ENCODE data around the gene LRIT2.
A peak's percentile ranks its signal among the peaks of the same experiment; 100 is the strongest.

The LRIT2 gene

GRCh38 chr10:84225427-84226173, at the start of gene LRIT2:
Gene LRIT2, minus strand, starts transcription at chr10:84225544. Its CDS starts 24 bp downstream, at chr10:84225520.
- DNase-seq (ENCODE audit: low read depth in 2 of 2), result no peak

GRCh38 chr10:84270708-84271107, 45.4 kb upstream of the LRIT2 start:
- no peak for DNase-seq (ENCODE audit: low read depth in 2 of 2)

DNA sequence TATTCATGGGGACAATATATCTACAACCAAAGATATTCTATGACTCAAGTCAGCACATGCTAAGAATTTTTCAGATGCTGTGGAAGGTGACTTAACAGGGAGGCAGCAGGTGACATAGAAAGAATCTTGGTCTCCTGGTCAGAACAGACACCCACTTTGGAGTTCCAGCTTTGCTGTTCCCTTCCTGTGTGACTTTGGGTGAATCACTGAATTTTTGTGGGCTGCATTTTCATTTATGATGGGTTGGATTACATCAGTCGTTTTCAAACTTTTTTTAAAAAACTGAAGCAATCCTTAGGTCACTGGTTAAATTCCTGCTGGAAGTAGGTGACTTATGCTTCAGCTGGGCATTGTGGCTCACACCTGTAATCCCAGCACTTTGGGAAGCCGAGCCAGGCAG, 44.4 kb upstream of the LRIT2 start:
- DNase-seq (ENCODE audit: low read depth in 2 of 2), result no peak

- no peak for DNase-seq (ENCODE audit: low read depth in 2 of 2)
Observed at GRCh38 chr10:84269162-84269561, 43.8 kb upstream of the LRIT2 start.

- peak; percentile 22 to 31 for DNase-seq (ENCODE audit: low read depth in 2 of 2)
Observed at GRCh38 chr10:84267503-84268126, 42.3 kb upstream of the LRIT2 start.

DNA sequence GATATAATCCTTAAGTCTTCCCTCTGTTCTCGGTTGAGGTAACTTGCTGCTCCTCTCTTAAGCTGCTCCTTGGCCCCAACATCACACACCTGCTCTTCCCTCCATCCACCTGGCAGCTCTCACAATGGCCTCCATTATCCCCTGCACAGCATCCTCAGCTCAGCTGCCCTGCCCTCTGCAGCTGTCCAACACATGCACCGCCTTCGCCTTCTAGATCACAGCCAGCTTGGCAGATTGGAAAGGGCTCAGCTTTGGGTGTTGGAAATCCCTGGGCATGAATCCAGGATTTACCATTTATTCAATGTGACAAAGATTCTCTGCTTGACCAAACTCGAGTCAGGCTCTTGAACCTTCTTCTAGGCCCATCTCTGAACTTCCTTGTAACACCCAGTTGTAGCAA, 40.1 kb upstream of the LRIT2 start:
- DNase-seq (ENCODE audit: low read depth in 2 of 2), result no peak

GRCh38 chr10:84264611-84265141, 39.3 kb upstream of the LRIT2 start:
- DNase-seq (ENCODE audit: low read depth in 2 of 2), result peak; percentile 41 to 49

- no peak for DNase-seq (ENCODE audit: low read depth in 2 of 2)
Observed at GRCh38 chr10:84263716-84264115, 38.4 kb upstream of the LRIT2 start.

DNA sequence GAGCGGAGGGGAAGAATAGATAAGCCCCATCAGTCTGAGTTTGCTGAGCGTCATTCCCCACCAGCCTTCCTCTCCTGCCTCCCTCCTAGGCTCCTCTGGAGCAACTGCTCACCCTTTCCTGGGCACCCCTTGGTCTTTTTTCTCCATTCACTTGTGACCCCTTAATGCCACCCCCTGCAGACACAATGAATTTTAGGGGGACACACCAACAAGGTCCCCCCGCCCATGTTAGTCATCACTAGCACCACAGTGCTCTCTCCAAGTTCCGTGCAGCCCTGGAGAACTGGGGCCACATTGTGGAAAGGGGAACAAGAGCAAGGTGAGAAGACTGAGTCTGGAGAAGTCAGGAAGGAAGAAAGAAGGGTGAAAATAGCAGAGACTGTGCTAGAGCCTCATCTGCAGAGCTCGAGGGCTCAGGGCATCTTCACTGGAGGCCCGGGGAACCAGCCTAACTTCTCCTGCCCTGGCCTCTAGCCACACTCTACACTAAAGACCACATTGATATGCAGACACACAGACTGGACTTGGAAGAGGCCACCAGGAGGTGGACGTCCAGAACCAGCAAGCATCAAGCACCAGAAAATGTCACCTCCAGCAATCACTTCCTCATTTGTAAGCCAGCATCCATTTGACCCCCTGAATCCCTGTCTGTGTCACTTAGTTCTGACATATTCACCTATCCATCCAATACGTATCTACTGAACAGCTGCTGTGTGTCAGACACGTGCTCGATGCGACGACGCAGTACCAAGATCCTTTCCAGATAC, 37.0 kb upstream of the LRIT2 start:
- no peak for DNase-seq (ENCODE audit: low read depth in 2 of 2)

GRCh38 chr10:84261236-84261915, 36.0 kb upstream of the LRIT2 start:
- no peak for DNase-seq (ENCODE audit: low read depth in 2 of 2)

DNA sequence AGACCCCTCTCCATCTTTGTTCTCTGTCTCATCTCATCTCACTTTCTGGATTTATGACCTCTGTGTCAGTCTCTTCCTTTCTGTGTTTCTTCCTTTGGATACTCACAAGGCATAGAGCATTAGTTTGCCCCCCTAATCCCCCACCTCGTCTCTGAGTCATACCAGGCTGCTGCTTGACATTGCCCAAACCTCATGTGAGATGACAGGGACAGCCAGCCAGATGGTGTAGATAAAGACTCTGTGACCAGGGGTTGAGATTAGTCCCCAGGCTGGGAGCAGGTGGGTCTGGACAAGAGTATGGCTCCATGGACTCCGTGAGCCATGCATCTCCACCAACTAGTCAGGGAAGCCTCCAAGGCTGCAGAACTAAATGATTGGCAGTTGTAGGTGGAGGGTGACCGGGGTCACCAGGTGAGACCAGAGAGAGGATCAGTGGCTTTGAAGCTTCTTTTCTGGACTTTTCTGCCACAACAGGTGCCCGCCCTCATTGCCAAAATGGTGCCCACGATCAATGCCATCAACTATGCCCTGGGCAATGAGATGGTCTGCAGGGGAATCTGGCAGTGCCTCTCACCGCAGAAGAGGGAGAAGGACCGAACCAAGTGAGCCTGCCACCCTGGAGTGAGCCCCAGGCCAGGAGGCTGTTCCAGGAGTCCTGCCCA, 32.8 kb upstream of the LRIT2 start:
- DNase-seq (ENCODE audit: low read depth in 2 of 2), result no peak

DNA sequence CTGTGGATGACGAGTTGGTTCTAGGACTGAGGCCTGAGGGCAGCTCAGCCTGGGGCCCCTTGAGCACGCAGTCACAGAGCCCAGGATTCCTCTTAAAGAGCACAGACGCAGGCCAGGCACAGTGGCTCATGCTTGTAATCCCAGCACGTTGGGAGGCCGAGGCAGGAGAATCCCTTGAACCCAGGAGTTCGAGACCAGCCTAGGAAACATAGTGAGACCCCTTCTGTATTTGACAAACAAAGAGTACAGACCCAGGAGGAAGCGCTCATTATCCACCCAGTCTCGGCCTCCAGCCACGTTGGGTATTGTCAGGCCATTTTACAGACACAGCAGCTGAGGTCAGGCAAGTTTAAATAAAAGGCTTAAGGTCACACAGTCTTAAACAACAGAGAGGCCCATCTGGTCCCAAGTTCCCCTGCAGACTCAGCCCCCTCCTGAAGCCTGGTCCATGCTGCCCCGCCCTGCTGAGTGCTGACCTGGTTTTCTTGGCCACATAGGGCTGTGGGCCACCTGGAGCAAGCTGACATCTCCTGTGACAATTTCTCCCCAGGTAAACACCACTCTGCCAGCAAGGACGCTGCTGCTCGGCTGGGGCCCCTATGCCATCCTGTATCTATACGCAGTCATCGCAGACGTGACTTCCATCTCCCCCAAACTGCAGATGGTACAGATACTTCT, 32.1 kb upstream of the LRIT2 start:
- DNase-seq (ENCODE audit: low read depth in 2 of 2), result no peak

DNA sequence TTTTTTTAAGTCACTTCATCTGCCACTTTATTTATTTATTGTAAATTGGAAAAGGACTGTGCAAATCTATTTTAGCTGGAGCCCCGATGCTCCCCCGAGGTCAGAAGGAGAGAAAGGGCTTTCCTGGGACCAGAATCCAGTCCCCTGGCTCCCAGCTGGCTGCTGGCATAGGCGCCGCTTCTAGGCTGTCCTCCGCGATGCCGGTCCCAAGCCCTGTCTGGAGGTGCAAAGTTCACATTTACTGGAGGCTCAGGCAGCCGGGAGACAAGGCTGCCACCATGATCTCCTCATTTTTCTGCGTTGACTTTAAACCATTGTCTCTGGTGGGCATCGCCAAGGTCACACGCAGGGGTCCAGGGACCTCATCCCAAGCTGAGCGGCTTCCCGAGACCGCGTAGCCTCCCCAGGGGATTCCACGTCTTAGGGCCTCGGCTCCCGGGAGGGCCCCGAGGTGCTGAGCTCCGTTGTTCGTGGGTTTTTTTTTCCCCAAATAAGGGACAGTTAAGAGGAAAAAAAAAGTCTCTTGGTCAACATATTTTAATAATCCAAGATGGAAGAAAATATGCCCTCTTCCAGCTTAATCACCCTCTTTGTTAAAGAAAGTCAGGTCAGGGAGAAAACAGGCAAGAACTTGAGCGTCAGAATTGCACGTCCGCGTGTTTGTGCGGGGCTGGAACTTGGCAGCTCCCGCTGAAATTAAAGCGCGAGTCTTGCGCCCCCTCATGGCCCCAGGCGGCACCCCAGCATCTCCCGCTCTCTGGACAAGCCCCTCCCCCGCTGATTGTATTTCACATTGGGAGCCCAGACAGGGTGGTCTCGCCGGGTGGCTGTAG, 31.4 kb upstream of the LRIT2 start:
- DNase-seq (ENCODE audit: low read depth in 2 of 2), result peak in 1 of 2 donors; percentile 8

GRCh38 chr10:84254552-84255478, 29.5 kb upstream of the LRIT2 start:
- DNase-seq (ENCODE audit: low read depth in 2 of 2), result no peak

- DNase-seq (ENCODE audit: low read depth in 2 of 2), result no peak
Observed at GRCh38 chr10:84248794-84249193, 23.4 kb upstream of the LRIT2 start.

DNA sequence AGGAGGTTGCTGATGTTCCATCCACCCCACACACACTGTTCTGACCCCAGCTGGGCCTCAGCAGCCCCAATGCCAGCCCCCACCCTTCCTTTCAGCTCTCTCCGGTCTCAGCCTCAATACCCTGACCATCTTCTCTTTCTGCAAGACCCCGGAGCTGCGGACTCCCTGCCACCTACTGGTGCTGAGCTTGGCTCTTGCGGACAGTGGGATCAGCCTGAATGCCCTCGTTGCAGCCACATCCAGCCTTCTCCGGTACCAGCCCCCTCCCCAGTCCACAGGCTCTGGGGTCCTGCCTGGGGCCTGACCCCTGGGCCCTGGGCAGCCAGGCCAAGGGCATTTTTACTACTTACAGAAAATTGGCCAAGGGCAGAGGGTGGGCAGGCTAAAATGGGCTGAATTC, 22.2 kb upstream of the LRIT2 start:
- DNase-seq (ENCODE audit: low read depth in 2 of 2), result no peak

GRCh38 chr10:84244651-84245270, 19.4 kb upstream of the LRIT2 start, which contains the start of gene RGR:
Gene RGR, plus strand, starts transcription at chr10:84245053. Its CDS starts 38 bp downstream, at chr10:84245091.
- DNase-seq (ENCODE audit: low read depth in 2 of 2), result no peak

DNA sequence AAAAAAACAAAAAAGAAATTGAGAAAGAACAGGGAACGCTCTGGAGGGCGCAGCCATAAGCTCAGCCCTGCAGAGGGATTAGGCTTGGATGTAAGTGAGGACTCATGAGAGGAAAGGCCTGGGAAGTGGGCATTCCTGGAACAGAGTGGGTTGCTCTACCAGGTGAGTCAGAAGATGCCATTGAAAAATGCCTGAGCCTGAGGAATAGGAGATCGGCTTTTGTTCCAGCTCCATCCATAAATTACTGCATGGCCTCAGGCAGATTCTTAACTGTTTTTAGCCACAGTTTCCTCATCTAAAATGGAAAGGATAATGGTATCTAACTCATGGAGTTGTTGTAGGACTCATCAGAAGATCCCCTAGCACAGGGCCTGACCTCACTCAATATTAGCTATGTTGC, 18.4 kb upstream of the LRIT2 start:
- DNase-seq (ENCODE audit: low read depth in 2 of 2), result no peak
